RCC 7860 (cell line): ENCODE data around the gene ST6GALNAC2.
"Not testable (repeated sequence)": the region's sequence is repeated elsewhere in the genome, so short reads cannot be mapped to it uniquely, and the experiment has no call there.

ENCODE experiments used
- DNase-seq: peaks from one replicate; pipeline ENCODE4 v3.0.0-alpha.2; 2015; ENCODE audit warnings: low spot score
- FAIRE-seq: peaks from 2 replicates; lab custom pipeline; 2012; peaks lifted over from hg19 to GRCh38; lab: Jason Lieb, UNC

Gene ST6GALNAC2

DNA sequence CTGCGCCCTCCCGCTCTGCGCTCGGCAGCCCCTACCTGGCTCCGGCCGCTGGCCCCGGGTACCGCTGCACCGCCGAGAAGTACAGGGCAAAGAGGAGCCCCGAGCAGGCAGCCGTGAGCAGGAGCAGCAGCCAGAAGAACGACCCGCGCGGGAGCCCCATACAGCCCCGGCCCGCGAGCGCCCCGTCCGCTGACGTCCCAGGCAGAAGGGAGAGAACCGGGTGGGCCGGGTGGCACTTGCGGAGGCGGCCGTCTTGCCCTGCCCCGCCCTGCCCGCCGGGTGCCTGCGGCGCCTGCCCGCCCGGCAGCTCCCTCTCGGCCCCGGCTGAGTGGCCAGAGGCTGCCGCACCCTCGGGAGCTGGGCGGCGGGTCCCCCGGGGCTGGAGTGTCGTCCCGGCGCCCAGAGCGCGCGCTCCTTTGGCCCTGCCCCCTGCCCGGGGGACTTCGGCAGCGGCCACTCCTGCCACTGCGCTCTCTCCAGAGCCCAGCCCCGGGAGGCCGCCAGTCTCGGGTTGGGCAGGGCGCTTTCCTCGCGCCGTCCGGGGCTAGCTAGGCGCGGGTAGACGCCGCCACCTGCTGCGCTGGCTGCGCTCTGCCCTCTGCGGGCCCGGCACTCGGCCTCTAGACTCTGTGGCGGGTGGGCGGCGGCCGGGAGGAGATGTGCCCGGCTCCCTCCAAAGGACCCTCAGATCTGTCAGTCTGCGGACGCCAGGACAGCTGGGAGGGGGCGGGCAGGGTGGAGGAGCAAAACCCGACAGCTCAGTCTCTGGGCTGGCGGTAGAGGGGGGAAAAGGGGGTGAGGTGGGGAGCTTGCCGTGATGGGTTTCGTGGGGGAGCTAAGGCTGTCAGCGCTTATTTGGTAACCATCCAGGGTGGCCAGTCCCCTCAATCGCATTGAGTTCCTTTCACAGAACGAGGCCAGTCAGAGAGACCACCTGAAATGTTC is at the start of gene ST6GALNAC2:
ST6GALNAC2 (minus strand) TSS at position 212 of the 945 bp plus-strand sequence; CDS start at position 160, 52 bp downstream.
- DNase-seq (peak; percentile 41), FAIRE-seq (no peak)

- DNase-seq (no peak), FAIRE-seq (no peak)
Measured at GRCh38 chr17:76635039-76635438, 49.4 kb upstream of the ST6GALNAC2 start.

GRCh38 chr17:76633628-76634328 is 48.1 kb upstream of the ST6GALNAC2 start:
- DNase-seq (no peak), FAIRE-seq (no peak)

- no peak for FAIRE-seq
- no peak for DNase-seq
Measured at GRCh38 chr17:76631821-76632565, 46.3 kb upstream of the ST6GALNAC2 start.

- DNase-seq (no peak), FAIRE-seq (no peak)
Measured at GRCh38 chr17:76630151-76630550, 44.5 kb upstream of the ST6GALNAC2 start.

- no peak for FAIRE-seq
- no peak for DNase-seq
Measured at GRCh38 chr17:76627510-76627909, 41.9 kb upstream of the ST6GALNAC2 start.

GRCh38 chr17:76626442-76626841 is 40.8 kb upstream of the ST6GALNAC2 start:
- no peak for DNase-seq
- no peak for FAIRE-seq

DNA sequence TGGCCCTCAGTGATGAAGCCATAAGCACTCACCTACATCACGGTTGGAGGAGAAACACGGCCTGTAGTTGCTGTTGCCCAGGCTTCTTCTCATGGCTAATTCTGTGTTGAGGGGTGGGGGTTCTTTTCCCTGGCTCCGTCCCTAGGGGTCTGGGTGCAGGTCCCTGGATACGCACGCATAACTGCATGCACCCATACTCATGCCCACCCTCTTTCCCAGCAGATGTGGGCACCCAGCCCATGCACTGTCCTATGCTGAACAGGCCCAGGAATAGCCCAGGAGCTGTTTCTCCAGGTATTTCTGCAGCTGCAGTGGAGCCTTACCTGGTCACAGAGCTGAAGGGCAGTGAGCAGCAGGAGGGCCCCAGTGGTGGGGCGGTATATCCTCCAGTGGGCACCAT is 39.8 kb upstream of the ST6GALNAC2 start:
- FAIRE-seq, result no peak

DNA sequence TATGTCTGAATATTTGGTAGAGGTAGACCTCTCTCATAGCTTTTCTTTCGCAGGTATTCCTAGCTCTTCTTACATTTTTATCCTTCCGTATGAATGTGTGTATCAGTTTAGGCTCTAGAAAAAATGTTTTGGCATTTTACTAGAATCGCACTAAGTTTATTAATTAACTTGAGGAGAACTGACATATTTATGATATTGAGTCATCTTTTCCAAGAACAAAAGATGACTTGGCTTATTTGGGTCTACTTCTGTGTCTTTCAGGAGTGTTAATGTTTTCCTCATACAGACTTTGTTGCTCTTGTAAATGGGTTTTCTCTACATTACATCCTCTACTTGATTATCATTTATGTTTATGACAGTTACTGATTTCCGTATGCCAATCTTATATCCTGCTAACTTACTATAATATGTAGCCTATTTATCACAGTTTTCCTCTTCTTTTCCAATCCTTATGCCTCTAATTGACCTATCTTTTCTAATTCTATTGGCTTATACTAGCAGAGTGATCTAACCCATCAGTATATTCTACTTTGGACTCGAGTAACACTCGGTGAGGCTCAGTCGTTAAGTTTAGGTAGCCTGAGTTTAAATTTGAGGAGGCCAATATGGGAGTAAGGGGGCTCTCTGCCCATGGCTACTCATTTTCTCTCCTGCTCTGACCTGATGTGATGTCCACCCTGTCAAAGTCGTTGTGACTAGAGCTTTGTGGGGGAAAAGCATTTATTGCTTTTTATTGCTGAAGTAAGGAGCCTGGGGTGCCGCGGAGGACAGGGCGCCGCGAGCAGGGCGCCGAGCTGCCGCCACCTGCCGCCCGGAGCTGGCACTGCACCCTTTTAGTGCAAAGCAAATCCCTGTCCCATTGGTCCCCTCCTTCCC is 37.8 kb upstream of the ST6GALNAC2 start:
- peak; percentile 87 for FAIRE-seq
- peak; percentile 56 for DNase-seq

More for the DNA sequence above, 39.8 kb upstream of the ST6GALNAC2 start:
- no peak for DNase-seq

DNA sequence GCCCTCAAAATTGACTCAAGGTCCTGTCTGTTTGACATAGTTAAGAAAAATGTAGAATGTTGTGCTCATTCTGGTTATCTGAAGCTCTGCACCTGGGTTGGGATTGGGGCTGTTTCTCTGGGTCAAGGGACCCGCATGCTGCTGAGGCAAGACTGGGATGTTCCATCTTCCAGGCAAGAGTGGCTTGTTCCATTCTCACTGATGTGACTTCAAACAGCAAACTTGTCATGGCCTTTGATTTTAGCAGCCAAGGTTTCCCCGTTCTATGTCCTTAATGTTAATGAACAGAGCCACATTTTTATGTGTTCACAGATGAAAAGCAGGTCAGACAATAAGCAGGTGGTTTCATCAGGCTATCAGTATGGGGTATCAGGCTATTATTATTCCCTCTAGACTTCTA is 32.2 kb upstream of the ST6GALNAC2 start:
- FAIRE-seq (no peak), DNase-seq (no peak)

DNA sequence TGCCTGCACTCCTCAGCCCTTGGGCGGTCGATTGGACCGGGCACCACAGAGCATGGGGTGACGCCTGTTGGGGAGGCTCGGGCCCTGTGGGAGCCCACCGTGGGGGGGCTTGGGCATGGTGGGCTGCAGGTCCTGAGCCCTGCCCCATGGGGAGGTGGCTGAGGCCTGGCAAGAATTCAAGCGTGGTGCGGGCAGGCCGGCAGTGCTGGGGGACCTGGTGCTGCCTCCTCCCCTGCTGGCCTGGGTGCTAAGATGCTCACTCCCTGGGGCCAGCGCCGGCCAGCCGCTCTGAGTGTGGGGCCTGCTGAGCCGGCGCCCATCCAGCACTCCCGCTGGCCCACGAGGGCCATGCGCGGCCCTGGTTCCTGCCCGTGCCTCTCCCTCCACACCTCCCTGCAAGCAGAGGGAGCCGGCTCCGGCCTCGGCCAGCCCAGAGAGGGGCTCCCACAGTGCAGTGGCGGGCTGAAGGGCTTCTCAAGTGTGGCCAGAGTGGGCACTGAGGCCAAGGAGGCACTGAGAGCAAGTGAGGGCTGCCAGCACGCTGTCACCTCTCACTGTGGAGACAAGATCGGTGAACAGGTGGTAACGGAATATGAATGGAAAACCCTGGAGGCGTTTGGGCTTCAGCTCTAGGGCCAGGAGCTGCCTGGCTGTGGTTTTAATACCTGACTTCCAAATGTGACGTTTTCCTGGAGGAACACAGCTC is 29.4 kb upstream of the ST6GALNAC2 start:
- no peak for DNase-seq
- no peak for FAIRE-seq

- DNase-seq, FAIRE-seq: not testable (repeated sequence)
Measured at GRCh38 chr17:76614064-76614759, 28.6 kb upstream of the ST6GALNAC2 start.

DNA sequence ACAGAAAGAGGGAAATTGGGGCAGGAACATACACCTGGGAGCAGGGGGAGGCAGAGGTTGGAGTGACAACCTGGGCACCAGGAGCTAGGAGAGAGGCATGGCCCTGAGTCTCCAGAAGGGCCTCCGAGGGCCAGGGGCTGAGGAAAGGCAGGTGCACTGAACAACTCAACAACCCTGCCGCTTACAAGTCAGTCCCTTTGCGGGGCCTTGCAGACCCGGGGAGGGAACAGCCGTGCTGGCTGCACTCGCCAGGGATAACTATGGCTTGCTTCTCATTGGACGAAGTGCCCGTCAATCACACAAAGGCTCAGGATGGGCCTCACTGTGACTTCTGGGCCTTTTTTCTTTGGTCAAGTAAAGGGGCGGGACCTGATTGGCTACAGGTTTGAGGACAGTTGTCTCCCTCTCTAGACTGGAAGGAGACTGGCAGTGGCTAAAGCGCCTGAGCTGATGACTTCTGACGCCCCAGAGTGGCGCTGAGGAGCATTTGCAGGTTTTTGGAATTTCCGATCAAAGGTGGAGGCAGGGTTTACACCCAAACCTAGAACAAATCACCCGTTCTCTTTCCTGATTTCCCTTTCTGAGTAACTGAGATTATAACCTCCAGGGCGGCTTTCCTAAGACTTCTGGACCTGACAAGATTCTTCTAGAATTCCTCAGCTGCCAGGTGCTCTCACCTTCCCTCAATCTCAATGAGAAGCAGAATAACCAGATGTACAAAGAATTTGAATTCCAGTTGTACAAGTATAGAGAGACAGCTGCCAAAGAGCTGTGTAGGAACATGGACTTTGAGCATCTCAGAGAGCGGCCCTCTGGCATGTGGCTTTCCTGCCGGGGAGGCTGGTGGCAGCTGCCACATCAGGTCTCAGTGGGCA is 27.6 kb upstream of the ST6GALNAC2 start:
- DNase-seq (no peak), FAIRE-seq (no peak)

GRCh38 chr17:76612465-76612864 is 26.8 kb upstream of the ST6GALNAC2 start:
- no peak for FAIRE-seq
- no peak for DNase-seq

DNA sequence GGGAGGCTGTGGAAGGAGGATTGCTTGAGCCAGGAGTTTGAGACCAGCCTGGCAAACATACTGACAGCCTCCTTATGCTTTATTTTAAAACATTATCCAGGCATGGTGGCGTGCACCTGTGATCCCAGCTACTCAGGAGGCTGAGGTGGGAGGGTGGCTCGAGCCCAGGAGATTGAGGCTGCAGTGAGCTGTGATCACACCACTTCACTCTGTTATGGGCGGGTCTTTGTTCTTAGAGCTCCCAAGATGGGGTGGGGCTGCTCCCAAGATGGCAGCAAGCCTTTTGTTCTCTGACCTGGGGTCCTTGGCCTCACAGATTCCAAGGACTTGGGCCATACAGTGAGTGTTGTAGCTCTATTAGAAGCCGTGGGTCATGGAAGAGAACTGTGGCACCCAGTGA is 26.1 kb upstream of the ST6GALNAC2 start:
- DNase-seq (no peak), FAIRE-seq (no peak)

- FAIRE-seq, DNase-seq: not testable (repeated sequence)
Measured at GRCh38 chr17:76611080-76611749, 25.6 kb upstream of the ST6GALNAC2 start.

GRCh38 chr17:76606685-76607084 is 21.0 kb upstream of the ST6GALNAC2 start:
- FAIRE-seq, DNase-seq: not testable (repeated sequence)
